HUES6 (cell line): Measurements from ENCODE around the gene PIN1.

Experiments
- H3K27ac ChIP-seq: 2 replicates; pipeline ENCODE4 v1.7.0; 2013; ENCODE audit warnings: low read depth, mild to moderate bottlenecking, low read length, inconsistent platforms
- H3K27me3 ChIP-seq: 2 replicates; pipeline ENCODE4 v1.6.1; 2013; ENCODE audit warnings: low read length; ENCODE audit not compliant: control insufficient read depth, insufficient read depth
- H3K36me3 ChIP-seq: 2 replicates; pipeline ENCODE4 v1.6.1; 2013; ENCODE audit warnings: low read length; ENCODE audit not compliant: control insufficient read depth, insufficient read depth
- H3K4me1 ChIP-seq: 2 replicates; pipeline ENCODE4 v1.6.1; 2013; ENCODE audit warnings: low read length; ENCODE audit not compliant: control insufficient read depth, insufficient read depth
- H3K4me3 ChIP-seq: 2 replicates; pipeline ENCODE4 v1.5.1; 2013; ENCODE audit warnings: low read depth, low read length
- H3K9ac ChIP-seq: one replicate; pipeline ENCODE4 v1.6.1; 2013; ENCODE audit warnings: mild to moderate bottlenecking, low read length
- H3K9me3 ChIP-seq: 2 replicates; pipeline ENCODE4 v1.6.1; 2013; ENCODE audit warnings: low read depth, low read length; ENCODE audit not compliant: control insufficient read depth, insufficient read depth

PIN1 gene

DNA sequence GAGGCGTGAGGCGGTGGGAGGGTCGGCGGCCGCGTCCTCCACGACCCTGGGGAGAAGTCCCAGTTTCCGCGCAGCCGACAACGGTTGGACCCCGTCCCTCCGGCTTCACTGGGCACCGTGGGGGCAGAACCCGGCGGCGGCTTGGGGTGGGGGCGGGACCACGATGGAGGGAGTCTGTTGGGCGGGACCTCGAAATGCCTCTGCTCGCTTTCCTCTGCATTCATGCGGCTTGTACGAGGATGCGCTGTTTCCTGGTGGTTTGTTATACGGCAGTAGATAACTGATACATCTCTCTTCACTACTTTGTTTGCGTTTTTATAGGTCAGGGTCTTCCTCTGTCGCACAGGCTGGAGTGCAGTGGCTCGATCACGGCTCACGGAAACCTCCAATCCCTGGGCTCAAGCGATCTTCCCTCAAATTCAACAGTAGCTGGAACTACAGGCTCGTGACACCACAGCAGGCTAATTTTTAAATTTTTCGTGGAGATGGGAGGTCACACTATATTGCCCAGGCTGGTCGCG is 42.0 kb upstream of the PIN1 start:
- H3K4me3 ChIP-seq: peak overlapping the region; percentile 66
- peaks cover 18% of the 10 kb centered on the region for H3K4me1 ChIP-seq
- peak overlapping the region; percentile 73 for H3K9ac ChIP-seq
- H3K27ac ChIP-seq: peak overlapping the region; percentile 42; the same call in 1 of the 2 replicates
- H3K36me3 ChIP-seq: no peaks in the 10 kb centered on the region
- no peaks in the 10 kb centered on the region for H3K9me3 ChIP-seq
- no peaks in the 10 kb centered on the region for H3K27me3 ChIP-seq

DNA sequence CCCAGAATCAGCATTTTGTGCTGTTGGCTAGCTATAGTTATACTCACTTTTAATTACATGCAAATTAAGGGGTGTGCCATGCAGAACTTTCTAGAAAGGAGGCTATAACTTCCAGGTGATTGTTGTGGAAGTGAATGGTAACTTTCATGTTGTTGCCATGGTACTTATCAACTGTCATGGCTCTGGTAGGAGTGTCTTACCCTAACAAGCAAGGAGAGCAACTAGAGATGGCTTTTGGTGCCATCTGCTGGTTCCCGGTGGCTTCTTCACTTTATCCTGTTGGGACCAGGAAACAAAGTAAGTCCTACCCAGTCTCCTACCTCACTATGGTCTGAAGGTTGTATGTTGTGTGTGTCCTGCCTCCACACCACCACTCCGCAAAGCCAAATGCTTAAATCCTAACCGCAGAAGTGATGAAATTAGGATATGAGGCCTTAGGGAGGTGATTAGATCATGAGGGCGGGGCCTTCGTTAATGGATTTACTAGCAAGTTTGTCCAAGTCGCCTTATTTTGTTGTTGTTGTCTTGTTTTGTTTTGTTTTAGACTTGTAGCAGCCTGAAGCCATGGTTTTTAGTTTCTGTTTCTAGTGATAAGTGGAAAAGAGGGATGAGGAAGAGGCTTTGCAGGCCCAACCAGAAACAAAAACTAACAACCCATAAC is 38.9 kb upstream of the PIN1 start:
- no peak overlapping the region for H3K4me3 ChIP-seq
- H3K4me1 ChIP-seq: peaks cover 5% of the 10 kb centered on the region; the same call in 1 of the 2 replicates
- no peaks in the 10 kb centered on the region for H3K36me3 ChIP-seq
- no peak overlapping the region for H3K9ac ChIP-seq
- no peaks in the 10 kb centered on the region for H3K9me3 ChIP-seq
- H3K27ac ChIP-seq: no peak overlapping the region
- no peaks in the 10 kb centered on the region for H3K27me3 ChIP-seq

DNA sequence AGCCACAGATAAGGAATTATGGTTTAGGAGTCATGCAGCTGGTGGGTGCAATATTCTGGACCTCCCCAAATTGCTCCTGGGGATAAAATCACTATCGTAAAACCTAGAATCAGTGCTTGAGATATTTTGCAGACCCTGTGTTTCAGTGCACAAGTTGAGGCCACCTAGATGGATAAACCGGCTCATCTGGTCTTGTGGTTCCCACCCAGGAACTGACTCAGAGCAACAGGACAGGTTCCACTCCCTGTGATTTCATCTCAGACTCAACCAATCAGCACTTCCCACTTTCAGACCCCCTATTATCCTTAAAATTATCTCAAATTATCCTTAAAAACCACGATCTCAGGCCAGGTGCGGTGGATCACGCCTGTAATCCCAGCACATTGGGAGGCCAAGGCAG is 37.2 kb upstream of the PIN1 start:
- Histone ChIP-seq H3K27ac (no peak overlapping the region), H3K27me3 (no peaks in the 10 kb centered on the region), H3K36me3 (no peaks in the 10 kb centered on the region), H3K4me3 (no peak overlapping the region), H3K4me1 (peaks cover 5% of the 10 kb centered on the region; the same call in 1 of the 2 replicates), H3K9me3 (no peaks in the 10 kb centered on the region), H3K9ac (no peak overlapping the region)

DNA sequence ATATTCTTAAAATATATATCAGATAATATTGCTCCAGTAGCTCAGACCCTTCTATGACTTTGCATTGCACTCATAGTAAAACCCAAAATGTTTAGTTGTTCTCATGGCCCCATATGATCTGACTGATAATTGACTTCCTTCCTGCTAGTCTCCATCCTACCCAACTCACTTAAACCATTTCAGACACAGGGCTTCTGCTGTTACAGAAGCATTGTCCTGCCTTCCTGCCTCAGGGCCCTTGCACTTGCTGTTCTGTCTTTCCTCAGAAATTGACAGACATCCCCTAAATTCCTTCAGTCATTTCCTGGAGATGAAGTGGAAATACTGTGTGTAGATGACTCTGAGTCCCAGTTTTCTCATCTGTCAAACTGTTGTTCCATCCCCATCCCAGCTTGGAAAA is 36.0 kb upstream of the PIN1 start:
- no peaks in the 10 kb centered on the region for H3K9me3 ChIP-seq
- no peak overlapping the region for H3K4me3 ChIP-seq
- no peak overlapping the region for H3K27ac ChIP-seq
- H3K4me1 ChIP-seq: no peaks in the 10 kb centered on the region
- H3K9ac ChIP-seq: no peak overlapping the region
- no peaks in the 10 kb centered on the region for H3K27me3 ChIP-seq
- no peaks in the 10 kb centered on the region for H3K36me3 ChIP-seq

DNA sequence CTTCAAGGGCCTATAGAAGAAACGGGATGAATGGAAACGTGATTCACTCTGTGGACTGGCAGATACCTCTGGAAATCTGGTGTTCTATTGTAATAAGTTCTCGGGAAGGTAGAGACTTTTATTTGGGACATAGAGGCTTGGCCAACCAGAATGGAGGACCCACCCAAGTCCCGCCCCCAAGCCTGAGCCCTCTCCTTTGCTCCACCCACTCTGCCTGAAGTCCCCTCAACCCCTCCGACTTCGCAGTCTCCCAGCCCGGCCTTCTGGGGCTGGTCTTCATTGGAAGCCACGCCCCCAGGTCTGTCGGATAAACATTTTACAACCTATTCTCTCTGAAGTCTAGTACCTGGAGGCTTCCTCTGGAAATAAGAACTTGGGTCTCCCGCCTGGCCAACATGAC is 33.1 kb upstream of the PIN1 start:
- Histone ChIP-seq H3K4me3 (no peak overlapping the region), H3K9me3 (no peaks in the 10 kb centered on the region), H3K27me3 (no peaks in the 10 kb centered on the region), H3K27ac (no peak overlapping the region), H3K4me1 (no peaks in the 10 kb centered on the region), H3K9ac (no peak overlapping the region), H3K36me3 (peaks cover 8% of the 10 kb centered on the region; the same call in 1 of the 2 replicates)

DNA sequence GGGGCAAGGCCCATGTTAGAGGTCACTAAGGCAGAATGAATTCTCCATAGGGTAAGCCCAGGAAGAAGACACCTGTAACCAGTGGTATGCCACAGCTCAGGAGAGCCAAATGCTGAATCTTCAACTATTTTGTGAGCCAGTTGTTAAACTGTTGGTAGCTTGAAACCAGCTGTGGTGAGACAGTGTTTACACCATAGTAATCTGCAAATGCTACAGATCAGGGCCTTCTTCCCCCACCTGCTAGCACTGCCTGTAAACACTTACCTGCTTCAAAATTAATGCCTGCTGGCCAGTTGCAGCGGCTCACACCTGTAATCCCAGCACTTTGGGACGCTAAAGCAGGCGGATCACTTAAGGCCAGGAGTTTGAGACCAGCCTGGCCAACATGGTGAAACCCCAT is 28.3 kb upstream of the PIN1 start:
- Histone ChIP-seq H3K36me3 (peaks cover 44% of the 10 kb centered on the region), H3K4me1 (no peaks in the 10 kb centered on the region), H3K9me3 (no peaks in the 10 kb centered on the region), H3K27ac (no peak overlapping the region), H3K9ac (no peak overlapping the region), H3K27me3 (no peaks in the 10 kb centered on the region), H3K4me3 (no peak overlapping the region)

DNA sequence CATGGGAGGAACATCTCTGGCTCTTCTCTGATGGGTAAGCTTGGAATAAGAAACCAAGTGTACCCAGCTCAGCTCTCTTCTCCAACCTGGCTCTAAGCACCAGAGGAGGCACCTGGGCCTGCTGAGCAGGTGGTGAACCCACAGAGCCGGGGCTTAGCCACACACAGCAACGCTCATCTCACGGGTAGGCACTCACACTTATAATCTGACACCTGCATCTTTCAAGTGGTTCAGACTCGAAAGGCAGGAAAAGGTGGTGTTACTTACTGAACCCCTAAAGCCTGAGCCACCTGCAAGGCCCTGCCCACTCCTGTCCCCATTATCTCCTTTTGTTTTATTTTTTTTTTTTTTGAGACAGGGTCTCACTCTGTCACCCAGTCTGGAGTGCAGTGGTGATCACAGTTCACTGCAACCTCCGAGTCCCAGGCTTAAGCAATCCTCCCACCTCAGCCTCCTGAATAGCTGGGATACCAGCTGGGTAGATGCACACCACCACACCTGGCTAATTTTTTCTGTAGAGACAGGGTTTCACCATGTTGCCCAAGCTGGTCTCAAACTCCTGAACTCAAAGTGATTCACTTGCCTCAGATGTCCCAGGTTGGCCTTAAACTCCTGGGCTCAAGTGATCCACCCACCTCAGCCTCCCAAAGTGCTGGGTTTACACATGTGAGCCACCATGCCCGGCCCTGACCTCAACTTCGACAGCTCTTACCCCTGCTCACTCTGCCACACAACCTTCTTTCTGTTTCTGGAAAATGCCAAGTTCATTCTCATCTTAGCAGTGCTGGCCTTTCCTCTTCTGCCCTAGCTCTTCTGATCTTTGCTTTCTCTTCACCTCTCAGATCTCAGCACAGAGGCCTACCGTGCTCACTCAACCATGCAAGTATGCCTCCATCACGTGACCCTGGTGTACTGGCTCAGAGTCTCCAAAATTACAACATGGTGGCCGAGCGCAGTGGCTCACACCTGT is 26.0 kb upstream of the PIN1 start:
- no peak overlapping the region for H3K27ac ChIP-seq
- H3K36me3 ChIP-seq: peaks cover 46% of the 10 kb centered on the region
- no peaks in the 10 kb centered on the region for H3K4me1 ChIP-seq
- H3K27me3 ChIP-seq: no peaks in the 10 kb centered on the region
- H3K9ac ChIP-seq: no peak overlapping the region
- no peak overlapping the region for H3K4me3 ChIP-seq
- H3K9me3 ChIP-seq: no peaks in the 10 kb centered on the region

DNA sequence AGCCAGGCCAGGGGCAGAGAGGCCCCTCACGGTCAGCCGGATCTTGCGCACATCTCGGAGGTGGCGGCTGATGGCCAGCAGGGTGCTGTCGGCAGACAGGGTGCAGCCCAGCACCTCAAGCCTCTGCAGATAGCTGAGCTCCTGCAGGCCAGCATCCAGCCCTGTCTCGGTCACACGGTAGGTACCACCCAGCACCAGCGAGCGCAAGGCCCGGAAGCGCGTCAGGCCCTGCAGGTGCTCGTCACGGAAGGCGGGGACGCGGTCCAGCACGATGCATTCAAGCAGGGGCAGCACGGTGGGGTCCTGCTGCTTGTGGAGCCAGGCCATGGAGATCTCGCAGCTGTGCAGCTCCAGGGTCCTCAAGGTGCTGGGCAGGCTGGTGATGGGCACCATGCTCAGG is 24.0 kb upstream of the PIN1 start:
- no peak overlapping the region for H3K4me3 ChIP-seq
- H3K9me3 ChIP-seq: peaks cover 6% of the 10 kb centered on the region
- no peak overlapping the region for H3K9ac ChIP-seq
- H3K27me3 ChIP-seq: no peaks in the 10 kb centered on the region
- no peaks in the 10 kb centered on the region for H3K4me1 ChIP-seq
- no peak overlapping the region for H3K27ac ChIP-seq
- peaks cover 42% of the 10 kb centered on the region for H3K36me3 ChIP-seq

DNA sequence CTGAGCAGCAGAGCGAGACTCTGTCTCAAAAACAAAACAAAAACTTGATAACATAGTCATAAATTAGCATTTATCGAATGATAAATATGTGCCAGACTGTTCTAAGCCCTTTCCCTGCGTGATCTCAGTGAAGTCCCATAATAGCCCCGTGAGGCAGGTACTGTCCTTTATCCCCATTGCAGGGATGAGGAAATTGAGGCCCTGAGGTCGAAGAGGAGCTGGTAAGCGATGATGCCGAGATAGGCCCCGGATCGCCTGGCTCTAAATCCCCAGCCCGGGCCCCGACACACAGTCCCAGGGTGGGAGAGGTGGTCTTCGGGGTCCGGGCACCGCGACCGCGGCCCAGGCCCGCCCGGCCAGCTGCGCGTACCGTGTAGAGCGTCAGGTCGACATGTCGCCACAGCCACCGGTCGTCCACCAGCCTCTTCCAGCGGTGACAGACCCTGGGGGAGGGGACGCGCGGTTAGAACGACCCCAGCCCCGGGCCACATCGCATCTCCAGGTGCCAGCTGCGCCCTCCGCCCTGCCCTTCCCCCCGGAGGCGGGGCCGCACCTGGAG is 16.9 kb upstream of the PIN1 start:
- Histone ChIP-seq H3K27me3 (no peaks in the 10 kb centered on the region), H3K27ac (peak overlapping the region; percentile 83), H3K36me3 (peaks cover 5% of the 10 kb centered on the region), H3K9ac (peak overlapping the region; percentile 88), H3K9me3 (peaks cover 6% of the 10 kb centered on the region), H3K4me3 (peak overlapping the region; percentile 91), H3K4me1 (peaks cover 5% of the 10 kb centered on the region)

DNA sequence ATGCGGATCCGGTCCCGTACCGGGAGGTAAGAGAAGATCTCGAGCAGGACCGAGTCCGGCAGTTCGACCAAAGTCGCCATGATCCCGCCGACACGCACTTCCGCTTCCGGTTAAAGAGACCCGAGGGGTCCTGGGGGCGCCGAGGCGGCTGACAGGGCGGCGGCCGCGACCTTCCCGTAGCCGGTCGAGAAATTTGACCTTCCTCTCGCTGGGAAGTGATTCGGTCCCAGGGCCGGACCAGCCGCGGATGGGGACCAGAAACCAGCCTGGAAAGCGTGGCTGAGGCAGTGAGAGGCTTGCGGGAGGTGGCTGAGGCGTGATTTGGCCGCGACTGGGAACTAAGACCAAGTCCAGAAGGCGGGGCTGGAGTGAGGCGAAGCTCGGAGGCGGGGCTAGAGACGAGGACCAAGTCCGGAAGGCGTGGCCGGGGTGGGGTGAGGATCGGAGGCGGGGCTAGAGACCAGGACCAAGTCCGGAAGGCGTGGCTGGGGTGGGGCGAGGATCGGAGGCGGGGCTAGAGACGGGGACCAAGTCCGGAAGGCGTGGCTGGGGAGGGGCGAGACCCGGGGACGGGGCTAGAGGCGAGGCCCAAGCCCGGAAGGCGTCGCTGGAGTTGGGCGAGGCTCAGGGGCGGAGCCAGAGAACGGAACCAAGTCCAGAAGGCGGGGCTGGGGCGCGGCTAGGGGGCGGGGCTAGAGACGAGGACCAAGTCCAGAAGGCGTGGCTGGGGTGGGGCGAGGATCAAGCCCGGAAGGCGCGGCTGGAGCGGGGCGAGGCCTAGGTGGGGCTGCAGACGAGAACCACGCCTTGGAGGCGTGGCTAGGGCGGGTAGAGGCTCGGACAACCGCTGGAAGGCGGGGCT is 16.2 kb upstream of the PIN1 start, which contains the start of gene FBXL12:
TSS of gene FBXL12 (minus strand) at position 346 of the 862 bp plus-strand sequence. CDS start at position 80, 266 bp downstream.
- peak within 1 kb of the TSS; percentile 83 for H3K27ac ChIP-seq
- H3K36me3 ChIP-seq: peaks cover 5% of the 10 kb centered on the region
- peaks cover 6% of the 10 kb centered on the region for H3K9me3 ChIP-seq

More for the DNA sequence above, 16.2 kb upstream of the PIN1 start, which contains the start of gene FBXL12:
- Histone ChIP-seq H3K4me3 (peak within 1 kb of the TSS; percentile 91), H3K9ac (peak within 1 kb of the TSS; percentile 88), H3K4me1 (peaks cover 5% of the 10 kb centered on the region), H3K27me3 (no peaks in the 10 kb centered on the region)
